ENCODE data around the gene RNF225.
"Not testable (repeated sequence)": the region's sequence is repeated elsewhere in the genome, so short reads cannot be mapped to it uniquely, and the experiment has no call there.

RNF225 gene

GRCh38 chr19:58362272-58362994 is 33.0 kb upstream of the RNF225 start, which contains the start of gene ZNF497:
TSS of gene ZNF497 (minus strand) at chr19:58362751. CDS start at chr19:58357635, 5,116 bp downstream.
- DNase-seq: peak; percentile 89

GRCh38 chr19:58364146-58364545 is 31.3 kb upstream of the RNF225 start:
- DNase-seq: no peak

GRCh38 chr19:58366585-58367430 is 28.6 kb upstream of the RNF225 start:
- no peak for DNase-seq

- no peak for DNase-seq
Measured at GRCh38 chr19:58367698-58368454, 27.6 kb upstream of the RNF225 start.

- no peak for DNase-seq
Measured at GRCh38 chr19:58368561-58369360, 26.7 kb upstream of the RNF225 start.

- no peak for DNase-seq
Measured at GRCh38 chr19:58372311-58373133, 22.9 kb upstream of the RNF225 start.

GRCh38 chr19:58374200-58374599 is 21.3 kb upstream of the RNF225 start:
- DNase-seq: no peak

- DNase-seq: not testable (repeated sequence)
Measured at GRCh38 chr19:58376724-58377123, 18.7 kb upstream of the RNF225 start.

GRCh38 chr19:58379246-58379645 is 16.2 kb upstream of the RNF225 start:
- DNase-seq: no peak

GRCh38 chr19:58380037-58380661 is 15.3 kb upstream of the RNF225 start:
- no peak for DNase-seq

- peak; percentile 95 for DNase-seq
Measured at GRCh38 chr19:58380662-58381459, 14.6 kb upstream of the RNF225 start, which contains the start of gene ZNF837. TSS of gene ZNF837 (minus strand) at chr19:58381030. CDS start at chr19:58369332, 11,698 bp downstream.

- no peak for DNase-seq
Measured at GRCh38 chr19:58381460-58382212, 13.8 kb upstream of the RNF225 start.

GRCh38 chr19:58382997-58383603 is 12.4 kb upstream of the RNF225 start:
- DNase-seq: no peak

- DNase-seq: no peak
Measured at GRCh38 chr19:58385313-58385890, 10.1 kb upstream of the RNF225 start.

- peak; percentile 32 for DNase-seq
Measured at GRCh38 chr19:58385891-58386575, 9.4 kb upstream of the RNF225 start.

GRCh38 chr19:58386576-58387337 is 8.7 kb upstream of the RNF225 start, which contains the start of gene RPS5:
TSS of gene RPS5 (plus strand) at chr19:58387269. CDS start at chr19:58388138, 869 bp downstream.
- peak; percentile 95 for DNase-seq
